PFSK-1 (cell line): ENCODE measurements around the gene SP110.

Experiments used
- FOXP2 ChIP-seq: optimal IDR thresholded peaks from 2 replicates; pipeline ENCODE3; 2011; ENCODE audit warnings: borderline replicate concordance, control low read depth, inconsistent platforms; ENCODE audit not compliant: insufficient read depth; ENCODE audit errors: extremely low read length, extremely low read depth
- POLR2AphosphoS5 ChIP-seq: IDR thresholded peaks from 2 replicates; pipeline ENCODE4 v1.6.1; 2012; ENCODE audit warnings: low read depth, mild to moderate bottlenecking, control low read depth, low read length, moderate library complexity
- REST ChIP-seq, 2 experiments: IDR thresholded peaks; 2 replicates each; pipeline versions ENCODE4 v1.6.1 to v1.8.0; 2011 to 2012; ENCODE audit warnings: low read depth in 2 of 2, low read length in 2 of 2, control low read depth in 1 of 2, inconsistent platforms in 1 of 2, mild to moderate bottlenecking in 1 of 2, moderate library complexity in 1 of 2; ENCODE audit not compliant: insufficient read depth in 1 of 2
- SIN3A ChIP-seq: IDR thresholded peaks from 2 replicates; pipeline ENCODE4 v1.6.1; 2012; ENCODE audit warnings: mild to moderate bottlenecking, low read length, moderate library complexity, borderline replicate concordance; ENCODE audit not compliant: insufficient read depth
- TAF1 ChIP-seq: IDR thresholded peaks from 2 replicates; pipeline ENCODE4 v1.6.1; 2012; ENCODE audit warnings: low read length, control low read depth, borderline replicate concordance; ENCODE audit not compliant: insufficient read depth

Gene SP110

DNA sequence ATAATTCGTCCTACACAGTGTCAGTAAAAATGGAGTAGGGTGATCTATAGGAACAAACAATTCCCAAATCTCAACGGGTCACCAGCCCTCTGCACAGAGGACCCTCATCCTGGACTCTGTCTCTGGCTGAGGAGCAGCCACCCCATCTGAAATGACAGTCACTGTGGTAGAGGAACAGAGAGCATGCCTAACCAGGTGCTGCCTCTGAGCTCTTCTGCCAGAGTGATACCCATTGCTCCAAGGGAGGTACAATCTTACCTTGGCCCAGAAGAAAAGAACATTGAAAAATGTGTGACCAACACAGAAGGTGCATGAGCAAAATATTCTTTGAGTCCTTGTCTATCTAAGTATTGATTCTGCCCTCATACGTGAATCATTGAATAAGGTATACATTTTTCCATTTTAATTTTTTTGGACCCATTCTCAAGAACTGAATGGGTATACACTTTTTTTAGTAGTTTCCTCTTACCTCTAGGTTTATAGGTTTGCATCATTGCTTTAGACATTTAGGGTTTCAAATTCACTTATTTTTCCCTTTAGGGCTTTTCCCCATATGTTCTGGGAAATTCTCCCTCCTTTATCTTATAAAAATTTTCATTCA is 14.4 kb upstream of the SP110 start:
- TF ChIP-seq REST (IDR thresholded peaks at IDR 0.05; ENCODE audit: insufficient read depth in 1 of 2, low read depth in 2 of 2, low read length in 2 of 2), result no peak
- TF ChIP-seq POLR2AphosphoS5, result no peak
- no peak for TF ChIP-seq FOXP2

GRCh38 chr2:230231251-230231650 is 11.5 kb upstream of the SP110 start:
- TF ChIP-seq POLR2AphosphoS5 (no peak), REST (IDR thresholded peaks at IDR 0.05; ENCODE audit: insufficient read depth in 1 of 2, low read depth in 2 of 2, low read length in 2 of 2) (no peak), TAF1 (no peak)

GRCh38 chr2:230230496-230231200 is 10.9 kb upstream of the SP110 start:
- TF ChIP-seq TAF1 (no peak), FOXP2 (no peak), SIN3A (no peak), POLR2AphosphoS5 (no peak), REST (IDR thresholded peaks at IDR 0.05; ENCODE audit: insufficient read depth in 1 of 2, low read depth in 2 of 2, low read length in 2 of 2) (no peak)

- TF ChIP-seq SIN3A, result no peak
- no peak for TF ChIP-seq TAF1
- no peak for TF ChIP-seq POLR2AphosphoS5
- TF ChIP-seq REST (IDR thresholded peaks at IDR 0.05; ENCODE audit: insufficient read depth in 1 of 2, low read depth in 2 of 2, low read length in 2 of 2), result no peak
Measured at GRCh38 chr2:230230087-230230486, 10.3 kb upstream of the SP110 start.

GRCh38 chr2:230227216-230227615 is 7.4 kb upstream of the SP110 start:
- no peak for TF ChIP-seq REST (IDR thresholded peaks at IDR 0.05; ENCODE audit: insufficient read depth in 1 of 2, low read depth in 2 of 2, low read length in 2 of 2)
- no peak for TF ChIP-seq SIN3A
- no peak for TF ChIP-seq TAF1
- TF ChIP-seq POLR2AphosphoS5, result no peak
- TF ChIP-seq FOXP2, result no peak
